ENCODE results near the gene UHMK1. TPM values are rescaled to one million over a fixed set of nuclear protein-coding genes. Genes with fewer than 3 reads are reported as not detected.

Gene UHMK1
- polyA plus RNA-seq, 1 donor, result 44.0 TPM

DNA sequence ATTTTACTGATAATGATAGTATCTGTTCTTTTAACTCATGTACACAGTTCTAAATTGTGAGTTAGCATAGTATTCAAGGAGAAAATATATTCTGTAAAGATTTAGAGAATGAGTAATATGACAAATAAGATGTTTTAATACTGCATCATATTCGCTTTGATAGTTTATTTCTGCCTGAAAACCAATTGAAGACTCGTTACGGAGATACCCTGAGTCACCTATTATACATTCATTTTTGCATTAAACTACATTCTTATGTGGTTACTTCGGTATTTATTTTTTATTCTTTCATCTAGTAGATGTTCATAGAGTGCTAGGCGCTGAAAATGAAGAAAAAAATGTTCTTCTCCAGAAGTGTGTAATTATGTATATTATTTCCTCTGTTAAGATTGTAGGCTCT lies 5.3 kb downstream of the UHMK1 start:
- no peak for DNase-seq

DNA sequence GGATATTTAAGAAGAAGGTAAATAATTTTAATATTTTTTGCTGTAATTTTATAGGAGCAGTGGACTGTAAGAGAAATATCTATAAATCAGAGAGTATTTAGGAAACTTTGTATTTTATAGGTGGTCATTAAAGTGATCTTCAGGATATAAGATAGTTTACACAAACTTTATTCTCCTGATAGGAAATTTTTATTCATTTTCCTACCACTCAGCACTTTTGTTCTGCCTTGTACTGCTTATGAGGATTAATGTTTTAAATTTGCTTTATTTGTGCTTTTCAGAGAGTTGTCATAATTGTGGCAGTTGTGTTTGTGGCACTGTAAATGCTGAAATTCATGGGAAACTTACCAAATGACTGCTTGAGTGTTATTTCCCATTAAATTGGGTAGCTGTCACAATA lies 29.7 kb downstream of the UHMK1 start:
- DNase-seq, result no peak

DNA sequence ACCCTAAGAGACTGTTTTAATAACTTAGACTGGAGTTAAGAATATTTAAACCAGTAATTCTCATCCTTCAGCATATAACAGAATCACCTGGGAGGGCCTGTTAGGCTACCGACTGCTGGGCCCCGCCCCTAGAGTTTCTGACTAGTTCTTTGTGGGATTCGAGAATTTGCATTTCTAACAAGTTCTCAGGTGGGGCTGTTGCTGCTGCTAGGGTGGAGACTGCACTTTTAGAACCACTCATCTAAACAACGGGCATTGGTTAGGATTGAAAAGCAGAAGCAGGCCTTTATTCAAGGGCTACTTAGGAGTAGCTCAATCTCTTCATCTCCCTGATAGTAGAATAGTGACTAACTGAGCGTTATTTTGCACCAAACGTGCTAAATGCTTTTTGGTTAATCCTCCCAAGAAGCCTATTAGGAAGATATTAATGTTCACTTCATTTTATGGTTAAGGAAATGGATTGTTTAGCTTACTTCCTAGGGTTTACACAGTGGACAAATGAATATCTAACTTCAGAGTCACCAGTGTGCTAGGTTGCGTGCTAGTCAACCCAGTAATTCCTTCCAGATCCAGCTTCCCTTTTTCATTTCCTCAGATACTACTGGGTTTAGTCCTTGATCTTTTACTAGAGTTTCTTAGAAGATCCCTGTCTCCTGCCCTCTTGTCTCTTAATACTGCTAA lies 32.8 kb downstream of the UHMK1 start:
- no peak for DNase-seq

DNA sequence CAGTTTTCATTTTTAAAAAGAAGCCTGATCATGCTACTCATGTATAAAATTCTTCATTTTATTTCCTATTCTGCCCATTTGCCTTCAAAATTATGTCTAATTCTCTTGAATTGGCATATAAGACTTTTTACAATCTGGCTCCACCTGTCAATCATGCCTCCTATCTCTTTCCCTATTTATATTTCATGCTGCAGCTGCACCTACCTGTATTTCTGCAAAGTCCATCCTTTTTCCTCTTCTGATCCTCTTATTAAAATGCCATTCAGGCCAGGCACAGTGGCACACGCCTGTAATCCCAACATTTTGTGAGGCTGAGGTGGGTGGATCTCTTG lies 33.3 kb downstream of the UHMK1 start:
- no peak for DNase-seq

- no peak for DNase-seq
These were observed 37.9 kb downstream of the UHMK1 start for GRCh38 chr1:162535501-162535900.

- DNase-seq, result no peak
These were observed 38.9 kb downstream of the UHMK1 start for GRCh38 chr1:162536511-162536910.

GRCh38 chr1:162537216-162537615 lies 39.6 kb downstream of the UHMK1 start:
- no peak for DNase-seq

- DNase-seq, result no peak
These were observed 41.3 kb downstream of the UHMK1 start for GRCh38 chr1:162538815-162539431.

DNA sequence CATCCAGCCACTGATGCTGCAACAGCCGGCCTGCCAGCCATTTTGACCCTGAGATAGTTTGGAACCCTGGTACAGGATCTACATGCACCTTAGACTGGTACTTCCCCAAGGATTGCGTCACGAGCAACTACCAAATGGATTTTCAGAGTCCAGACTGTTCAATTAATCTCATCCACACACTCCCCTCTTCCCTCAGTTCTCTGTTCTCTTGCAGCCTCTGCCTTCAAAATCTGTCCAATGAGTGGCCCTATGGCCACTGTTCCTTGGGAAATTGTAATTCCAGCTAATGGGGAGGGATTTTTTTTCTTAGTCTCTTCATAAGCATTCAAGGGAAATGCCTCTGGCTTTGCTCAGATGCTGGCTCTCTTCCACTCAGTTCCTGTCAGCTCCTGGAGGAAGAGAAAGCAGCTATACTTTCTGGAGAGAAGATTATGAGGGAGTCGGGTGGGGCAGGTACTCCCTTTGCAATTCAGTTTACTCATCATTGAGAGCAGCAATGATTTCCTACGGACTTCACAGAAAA lies 44.1 kb downstream of the UHMK1 start:
- DNase-seq, result no peak

DNA sequence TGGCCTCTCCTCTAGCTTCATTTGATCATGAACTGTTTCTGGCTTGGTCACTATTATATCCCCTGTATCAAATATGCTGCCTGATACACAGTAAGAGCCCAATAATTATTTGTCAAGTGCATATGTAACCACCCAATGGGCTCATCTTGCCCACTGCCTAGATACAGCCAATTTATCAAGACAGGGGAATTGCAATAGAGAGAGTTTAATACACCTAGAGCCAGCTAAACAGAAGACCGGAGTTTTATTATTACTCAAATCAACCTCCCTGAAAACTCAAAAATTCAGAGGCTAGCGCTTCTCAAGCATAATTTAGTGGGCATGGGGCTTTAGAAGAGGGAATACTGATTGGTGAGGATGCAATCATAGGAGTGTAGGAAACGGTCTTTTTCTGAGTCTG lies 45.6 kb downstream of the UHMK1 start:
- DNase-seq, result no peak

DNA sequence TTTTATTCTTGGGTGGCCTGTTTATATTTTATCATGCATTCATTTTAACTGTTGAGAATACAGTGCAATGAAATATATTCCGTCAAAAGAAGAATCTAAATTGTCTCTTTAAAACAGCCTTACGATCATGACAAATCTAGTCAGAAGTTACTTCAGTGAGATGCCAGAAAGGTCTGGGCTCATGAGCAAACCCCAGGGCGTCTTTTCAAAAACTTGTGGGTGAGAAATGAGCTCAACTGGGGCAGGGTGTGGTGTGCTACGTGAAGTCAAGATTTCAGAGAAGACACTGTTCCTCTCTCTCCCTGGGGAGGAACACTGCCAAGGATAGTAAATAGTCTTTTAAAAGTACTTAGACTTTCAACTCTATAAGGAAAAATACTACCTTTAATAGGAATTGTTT lies 50.6 kb downstream of the UHMK1 start:
- no peak for DNase-seq

- no peak for DNase-seq
These were observed 51.4 kb downstream of the UHMK1 start for GRCh38 chr1:162549001-162549400.

DNA sequence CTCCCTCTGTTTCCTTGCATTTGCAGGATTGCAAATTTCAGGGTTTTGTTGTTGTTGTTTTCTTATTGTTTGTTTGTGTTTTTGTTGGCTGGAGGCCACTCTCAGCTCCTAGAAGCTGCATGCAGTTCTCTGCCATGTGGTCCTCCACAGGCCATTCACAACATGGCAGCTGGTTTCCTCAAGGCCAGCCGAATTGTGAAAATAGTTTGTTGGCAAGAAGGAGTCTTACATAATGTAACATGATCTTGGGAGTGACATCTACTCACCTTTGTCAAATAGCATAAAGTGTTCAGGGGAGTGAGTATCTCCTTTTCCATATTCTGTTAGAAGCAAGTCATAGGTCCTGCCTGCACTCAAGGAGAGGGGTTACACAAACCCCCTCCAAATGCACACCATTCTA lies 53.3 kb downstream of the UHMK1 start:
- no peak for DNase-seq

- no peak for DNase-seq
These were observed 54.5 kb downstream of the UHMK1 start for GRCh38 chr1:162551969-162552683.

DNA sequence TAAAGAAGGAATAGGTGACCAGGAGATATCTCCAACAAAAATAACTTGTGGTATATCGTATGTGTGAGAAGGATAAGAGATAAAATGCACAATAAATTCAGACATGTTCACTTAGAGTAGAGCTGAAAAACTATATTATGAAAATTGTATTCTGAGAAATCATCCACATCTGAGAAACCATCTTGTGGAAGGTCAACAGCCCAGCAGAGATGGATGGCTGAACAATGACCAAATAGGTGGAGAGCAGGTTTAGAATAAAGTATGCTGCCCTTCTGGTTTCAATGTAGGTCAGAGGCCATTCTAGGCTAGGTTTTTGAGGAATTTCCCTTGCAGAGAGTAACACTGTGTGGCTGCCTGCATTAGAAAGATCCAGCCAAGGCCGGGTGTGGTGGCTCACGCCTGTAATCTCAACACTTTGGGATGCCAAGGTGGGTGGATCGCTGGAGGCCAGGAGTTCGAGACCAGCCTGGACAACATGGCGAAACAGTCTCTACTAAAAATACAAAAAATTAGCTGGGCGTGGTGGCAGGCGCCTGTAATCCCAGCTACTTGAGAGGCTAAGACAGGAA lies 55.1 kb downstream of the UHMK1 start:
- DNase-seq, result no peak

DNA sequence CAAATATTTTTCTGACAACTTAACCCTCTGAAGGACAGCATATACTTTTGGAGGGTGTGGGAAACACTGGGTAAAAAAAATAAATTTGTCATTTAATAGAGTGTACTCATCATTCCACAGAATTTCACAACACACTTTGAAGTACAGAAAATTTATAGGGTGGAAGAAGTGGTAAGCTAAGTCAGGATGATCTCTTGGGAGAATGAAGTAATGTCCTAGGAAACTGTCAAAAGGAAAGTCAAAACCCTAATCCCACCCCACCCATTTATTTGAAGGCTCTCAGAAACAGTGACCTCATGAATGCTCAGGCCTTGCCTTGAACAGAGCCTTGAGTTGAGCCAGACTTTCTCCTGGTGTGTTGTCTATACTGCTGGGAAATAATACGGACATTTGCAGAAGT lies 56.6 kb downstream of the UHMK1 start:
- no peak for DNase-seq

GRCh38 chr1:162557536-162557935 lies 59.9 kb downstream of the UHMK1 start:
- no peak for DNase-seq

- DNase-seq, result no peak
These were observed 62.9 kb downstream of the UHMK1 start for GRCh38 chr1:162560303-162561036.

- peak; percentile 97 for DNase-seq
These were observed 63.5 kb downstream of the UHMK1 start for GRCh38 chr1:162561037-162561615.

DNA sequence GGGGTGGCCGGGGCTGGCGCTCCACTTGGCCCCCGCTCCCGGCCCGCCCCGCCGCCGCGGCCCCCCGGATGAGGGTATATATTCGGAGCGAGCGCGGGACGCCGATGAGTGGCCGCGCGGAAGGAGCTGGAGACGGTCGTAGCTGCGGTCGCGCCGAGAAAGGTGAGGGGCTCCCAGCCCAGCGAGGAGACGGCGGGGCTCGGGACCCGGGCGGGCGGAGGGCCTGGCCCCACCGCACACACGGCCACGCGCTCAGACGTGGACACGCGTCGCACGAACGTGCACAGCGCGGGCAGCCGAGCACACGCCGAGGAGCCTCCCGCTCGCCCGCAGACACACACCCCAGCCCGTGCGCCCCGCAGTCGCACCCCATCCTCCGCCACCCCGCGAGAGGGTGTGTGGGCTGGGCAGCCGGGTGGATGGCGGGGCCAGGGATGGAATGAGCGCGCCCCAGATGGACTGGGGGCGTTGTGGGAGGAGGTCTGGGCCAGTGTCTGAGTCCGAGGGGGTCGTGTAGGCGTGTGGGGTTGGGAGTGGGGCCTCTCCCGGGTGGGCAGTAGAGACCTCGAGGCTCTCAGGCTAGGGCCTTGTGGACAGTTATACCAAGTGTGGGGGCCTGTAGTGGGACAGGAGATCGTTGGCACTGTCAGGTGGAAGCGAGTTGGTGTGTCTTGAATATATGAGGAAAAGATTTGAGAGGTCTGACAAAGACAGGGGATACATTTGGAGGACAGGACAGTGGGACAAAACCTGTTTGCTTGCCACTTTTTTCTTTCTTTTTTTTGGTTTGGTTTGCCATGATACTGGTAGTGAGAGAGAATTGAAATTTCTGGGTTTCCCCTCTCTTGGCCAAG lies 64.2 kb downstream of the UHMK1 start, which contains the start of gene UAP1:
Gene UAP1, plus strand, starts transcription at position 107 of the 854 bp plus-strand sequence. CDS start 4,347 bp downstream, outside the sequence.
- peak; percentile 26 for DNase-seq

DNA sequence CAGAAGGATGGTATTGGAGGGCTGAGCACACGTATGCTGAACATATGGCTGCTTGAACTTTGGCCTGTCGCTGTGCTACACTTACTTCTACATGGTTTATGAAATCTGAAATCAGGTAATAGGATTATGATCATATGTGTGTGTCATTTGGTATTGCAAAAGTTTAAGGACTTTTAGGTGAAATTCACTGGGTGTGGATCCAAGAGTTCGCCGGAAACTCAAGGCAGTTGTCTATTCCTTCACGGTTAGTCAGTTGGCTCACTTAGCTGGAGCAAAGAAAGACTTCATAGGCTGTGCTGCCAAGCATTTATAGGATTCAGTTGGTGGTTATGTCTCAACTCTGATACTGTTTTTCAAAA lies 64.8 kb downstream of the UHMK1 start:
- DNase-seq, result peak; percentile 3

All from left kidney (tissue), 2 donors.